ENCODE data around the gene SAT1.
A peak's percentile ranks its signal among the peaks of the same experiment; 100 is the strongest.

Gene SAT1

DNA sequence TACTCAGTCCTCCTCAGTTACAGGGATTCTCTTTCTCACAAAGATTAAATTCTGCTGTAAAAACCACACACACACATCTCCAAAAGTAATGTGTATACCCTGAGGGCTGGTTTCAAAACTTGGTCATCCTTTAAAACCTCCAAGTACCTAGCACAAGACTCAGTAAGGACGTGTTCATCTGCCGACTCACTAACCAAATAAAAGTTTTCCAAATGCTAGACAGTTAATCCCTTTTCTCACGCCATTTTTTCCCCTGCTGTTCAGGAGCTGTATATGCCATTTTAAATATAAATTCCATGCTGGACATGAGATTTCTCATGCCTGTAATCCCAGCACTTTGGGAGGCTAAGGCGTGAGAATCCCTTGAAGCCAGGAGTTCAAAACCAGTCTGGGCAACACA lies 3.9 kb upstream of the SAT1 start:
- no peak for DNase-seq

DNA sequence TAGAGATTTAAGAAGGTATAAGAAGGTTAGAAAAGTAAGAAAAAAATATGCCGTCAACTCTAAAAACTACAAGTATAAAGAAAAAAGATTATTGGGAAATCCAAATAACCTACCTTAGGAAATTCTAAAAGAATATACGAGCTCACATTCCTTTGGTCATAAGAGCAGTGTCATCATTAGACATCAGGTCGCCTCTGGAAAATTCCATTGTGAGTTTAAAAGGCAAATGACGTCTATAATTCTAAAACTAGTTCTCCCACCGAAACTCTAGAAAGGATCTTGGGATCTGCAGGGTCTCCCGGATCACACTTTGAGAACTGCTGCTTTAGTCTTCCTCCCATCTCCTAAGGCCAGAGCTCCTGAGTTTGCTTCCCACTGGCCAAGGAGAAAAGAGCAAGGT lies 518 bp upstream of the SAT1 start:
- DNase-seq = no peak

DNA sequence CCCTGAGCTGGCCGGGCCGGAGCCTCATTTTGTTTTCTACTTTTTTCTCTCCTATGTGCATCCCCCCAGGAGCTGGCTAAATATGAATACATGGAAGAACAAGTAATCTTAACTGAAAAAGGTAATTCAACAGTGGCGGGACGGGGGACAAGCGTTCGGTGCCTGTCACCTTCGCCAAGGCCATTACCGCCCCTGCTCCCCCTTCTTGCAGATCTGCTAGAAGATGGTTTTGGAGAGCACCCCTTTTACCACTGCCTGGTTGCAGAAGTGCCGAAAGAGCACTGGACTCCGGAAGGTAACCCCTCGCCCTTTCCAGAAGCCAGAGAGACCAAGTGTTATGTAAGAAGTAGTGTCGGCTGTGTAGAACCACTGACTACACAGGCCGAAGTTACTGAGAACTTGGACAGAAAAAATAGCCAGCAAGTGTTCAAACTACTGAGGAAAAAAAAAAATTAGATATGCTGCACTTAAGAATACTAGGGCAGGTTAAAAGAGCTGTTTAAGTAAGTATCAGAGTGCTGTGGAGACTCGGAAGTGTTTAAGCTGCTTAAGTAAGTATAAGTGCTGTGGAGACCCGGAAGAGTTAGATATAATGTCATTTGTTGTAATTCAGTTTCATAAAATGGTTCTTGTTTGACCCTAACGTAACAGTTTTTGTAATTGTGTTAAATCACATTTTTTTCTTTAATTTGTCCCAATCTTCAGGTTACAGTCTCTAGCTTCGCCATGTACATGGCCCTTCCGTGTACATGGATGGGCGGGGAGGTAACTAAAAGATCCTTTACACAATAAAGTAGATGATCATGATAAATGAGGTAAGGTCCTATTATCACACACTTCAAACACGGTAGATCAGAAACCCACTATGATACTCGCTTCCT lies 856 bp downstream of the SAT1 start:
- DNase-seq = peak; percentile 0

DNA sequence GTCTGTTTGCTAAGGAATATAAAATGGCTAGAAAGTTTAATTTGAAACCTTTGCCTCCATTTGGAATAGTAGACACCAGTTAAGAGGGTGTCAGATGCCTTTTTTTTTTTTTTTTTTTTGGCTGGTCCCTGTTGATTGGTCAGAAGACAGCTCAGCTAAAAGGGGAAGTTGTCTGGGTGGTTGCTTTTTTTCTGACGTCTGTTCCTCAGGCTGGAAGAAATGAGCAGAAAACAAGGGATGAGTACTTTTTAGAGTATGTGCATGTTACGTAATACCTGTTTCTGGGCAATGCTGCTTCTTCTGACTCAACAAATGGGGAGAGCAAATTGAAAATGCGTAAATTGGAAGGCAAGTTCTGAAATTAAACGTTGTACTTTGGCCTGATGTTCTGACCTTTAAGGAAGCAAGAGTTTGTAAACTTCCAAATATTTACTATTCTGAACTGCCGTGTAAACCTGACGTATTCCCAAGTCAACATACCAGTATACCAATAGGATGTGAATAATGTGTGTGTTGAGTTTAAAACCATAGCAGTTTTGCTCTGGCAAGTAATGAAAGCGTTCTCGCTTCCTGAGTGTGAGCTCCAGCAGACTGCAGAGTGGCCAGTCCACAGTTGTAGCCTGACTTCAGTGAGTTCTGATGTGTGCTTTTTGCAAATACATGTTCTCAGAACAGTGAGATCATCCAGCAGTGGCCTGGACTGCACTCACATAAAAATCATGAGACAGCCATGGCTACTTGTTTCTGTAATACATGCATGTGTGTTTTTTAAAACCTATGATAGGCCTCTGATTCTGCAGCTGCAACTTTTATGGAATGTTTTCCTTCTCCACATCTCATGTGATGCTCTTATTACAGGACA lies 1.7 kb downstream of the SAT1 start:
- no peak for DNase-seq

DNA sequence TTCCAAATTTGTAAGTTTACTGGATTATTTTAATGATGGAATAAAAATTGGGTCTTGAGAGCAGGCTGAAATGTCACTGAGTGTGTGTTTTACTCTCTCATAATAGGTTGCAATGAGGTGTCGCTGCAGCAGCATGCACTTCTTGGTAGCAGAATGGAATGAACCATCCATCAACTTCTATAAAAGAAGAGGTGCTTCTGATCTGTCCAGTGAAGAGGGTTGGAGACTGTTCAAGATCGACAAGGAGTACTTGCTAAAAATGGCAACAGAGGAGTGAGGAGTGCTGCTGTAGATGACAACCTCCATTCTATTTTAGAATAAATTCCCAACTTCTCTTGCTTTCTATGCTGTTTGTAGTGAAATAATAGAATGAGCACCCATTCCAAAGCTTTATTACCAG lies 2.6 kb downstream of the SAT1 start:
- no peak for DNase-seq

DNA sequence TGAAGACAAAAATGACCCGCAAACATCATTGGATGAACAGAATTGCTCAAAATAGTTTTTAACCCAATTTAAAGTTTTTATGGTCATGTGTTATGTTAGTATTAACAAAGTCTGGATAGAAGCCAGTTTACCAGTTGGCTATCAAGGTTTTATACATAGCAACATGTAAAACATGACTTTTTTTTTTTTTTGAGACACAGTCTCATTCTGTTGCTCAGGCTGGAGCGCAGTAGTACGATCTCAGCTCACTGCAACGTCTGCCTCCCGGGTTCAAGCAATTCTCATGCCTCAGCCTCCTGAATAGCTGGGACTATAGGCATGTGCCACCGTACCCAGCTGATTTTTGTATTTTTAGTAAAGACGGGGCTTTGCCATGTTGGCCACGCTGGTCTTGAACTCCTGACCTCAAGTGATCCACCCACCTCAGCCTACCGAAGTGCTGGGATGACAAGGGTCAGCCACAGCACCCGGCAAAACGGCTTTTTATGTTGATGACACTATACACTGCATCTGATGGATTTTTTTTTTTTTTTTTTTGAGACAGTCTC lies 3.4 kb downstream of the SAT1 start:
- no peak for DNase-seq

DNA sequence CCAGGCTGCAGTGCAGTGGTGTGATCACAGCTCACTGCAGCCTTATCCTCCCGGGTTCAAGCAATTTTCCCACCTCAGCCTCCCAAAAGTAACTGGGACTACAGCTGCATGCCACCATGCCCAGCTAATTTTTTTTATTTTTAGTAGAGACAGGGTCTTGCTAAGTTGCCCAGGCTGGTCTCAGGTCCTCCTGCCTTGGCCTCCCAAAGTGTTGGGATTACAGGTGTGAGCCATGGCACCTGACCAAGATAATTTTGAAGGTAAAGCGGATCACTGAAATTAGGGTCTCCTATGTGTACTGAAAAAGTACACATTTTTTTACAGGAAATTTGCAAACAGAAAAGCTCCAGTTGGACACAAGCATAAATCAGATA lies 4.8 kb downstream of the SAT1 start:
- no peak for DNase-seq

DNA sequence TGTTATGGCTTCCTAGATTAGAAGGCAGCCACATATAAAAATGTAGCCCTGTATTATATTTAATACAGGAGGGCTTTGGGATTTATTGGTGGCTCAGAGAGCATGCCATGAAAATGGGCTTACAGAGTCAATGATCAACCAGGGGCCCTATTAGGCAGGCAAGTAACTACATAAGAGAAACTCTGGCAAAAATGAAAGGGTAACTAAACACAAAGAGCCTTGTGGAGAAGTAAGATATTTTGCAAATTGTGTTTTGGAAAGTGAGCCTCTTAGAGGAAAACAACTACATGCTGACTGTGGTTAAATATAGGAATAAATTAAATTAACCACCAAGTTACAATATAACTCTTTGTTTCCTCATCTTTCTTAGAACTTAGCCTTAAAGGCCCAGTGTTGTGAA lies 5.5 kb downstream of the SAT1 start:
- no peak for DNase-seq

DNA sequence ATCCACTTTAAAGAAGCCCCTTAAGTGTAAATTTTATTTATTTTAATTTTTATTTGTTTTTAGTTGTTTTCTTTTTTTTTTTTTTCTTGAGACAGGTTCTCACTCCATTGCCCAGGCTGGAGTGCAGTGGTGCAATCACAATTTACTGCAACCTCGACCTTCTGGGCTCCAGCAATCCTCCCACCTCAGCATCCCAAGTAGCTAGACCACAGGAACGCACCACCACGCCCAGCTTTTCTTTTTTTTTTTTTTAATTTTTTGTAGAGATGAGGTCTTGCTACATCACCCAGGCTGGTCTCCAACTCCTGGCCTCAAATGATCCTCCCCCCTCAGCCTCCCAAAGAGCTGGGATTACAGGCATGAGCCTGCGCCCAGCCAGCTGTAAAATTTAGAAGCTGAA lies 6.0 kb downstream of the SAT1 start:
- no peak for DNase-seq

DNA sequence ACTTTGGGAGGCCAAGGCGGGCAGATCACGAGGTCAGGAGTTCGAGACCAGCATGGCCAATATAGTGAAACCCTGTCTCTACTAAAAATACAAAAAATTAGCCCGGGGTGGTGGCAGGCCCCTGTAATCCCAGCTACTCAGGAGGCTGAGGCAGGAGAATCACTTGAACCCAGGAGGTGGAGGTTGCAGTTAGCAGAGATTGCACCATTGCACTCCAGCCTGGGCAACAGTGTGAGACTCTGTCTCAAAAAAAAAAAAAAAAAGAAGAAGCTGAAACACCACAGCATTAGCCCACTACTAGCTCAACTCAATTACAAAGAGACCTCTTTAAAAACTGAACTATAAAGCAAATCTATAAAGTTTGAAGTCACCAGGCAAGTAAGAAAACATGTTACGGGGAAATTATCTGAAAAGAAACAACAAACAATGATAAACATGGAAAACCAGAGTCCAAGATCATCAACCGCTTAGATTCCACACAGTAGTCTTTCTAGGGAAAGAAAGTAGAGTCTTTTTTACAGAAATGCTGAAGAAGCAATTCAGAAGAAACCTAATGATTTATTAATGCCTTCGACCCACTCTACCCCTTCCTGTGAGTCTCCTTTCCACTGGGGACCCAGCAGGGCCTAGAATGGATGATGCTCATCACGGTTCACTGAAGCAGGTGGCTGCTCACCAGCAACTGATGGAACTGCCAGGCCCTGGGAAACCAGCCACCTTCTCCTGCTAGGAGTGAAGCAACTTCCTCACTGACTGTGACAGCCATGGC lies 6.6 kb downstream of the SAT1 start:
- DNase-seq = no peak

DNA sequence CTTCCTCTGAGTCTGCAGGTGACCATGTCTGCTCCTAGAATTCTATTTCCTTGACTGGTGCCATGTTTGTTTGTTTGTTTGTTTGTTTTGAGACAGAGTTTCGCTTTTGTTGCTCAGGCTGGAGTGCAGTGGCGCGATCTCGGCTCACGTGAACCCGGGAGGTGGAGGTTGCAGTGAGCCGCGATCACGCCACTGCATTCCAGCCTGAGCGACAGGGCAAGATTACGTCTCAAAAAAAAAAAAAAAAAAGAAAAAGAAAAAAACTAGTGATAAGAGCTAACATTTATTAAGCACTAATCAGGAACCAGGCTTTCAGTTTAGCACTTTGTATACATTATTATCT lies 7.2 kb downstream of the SAT1 start:
- DNase-seq = no peak

DNA sequence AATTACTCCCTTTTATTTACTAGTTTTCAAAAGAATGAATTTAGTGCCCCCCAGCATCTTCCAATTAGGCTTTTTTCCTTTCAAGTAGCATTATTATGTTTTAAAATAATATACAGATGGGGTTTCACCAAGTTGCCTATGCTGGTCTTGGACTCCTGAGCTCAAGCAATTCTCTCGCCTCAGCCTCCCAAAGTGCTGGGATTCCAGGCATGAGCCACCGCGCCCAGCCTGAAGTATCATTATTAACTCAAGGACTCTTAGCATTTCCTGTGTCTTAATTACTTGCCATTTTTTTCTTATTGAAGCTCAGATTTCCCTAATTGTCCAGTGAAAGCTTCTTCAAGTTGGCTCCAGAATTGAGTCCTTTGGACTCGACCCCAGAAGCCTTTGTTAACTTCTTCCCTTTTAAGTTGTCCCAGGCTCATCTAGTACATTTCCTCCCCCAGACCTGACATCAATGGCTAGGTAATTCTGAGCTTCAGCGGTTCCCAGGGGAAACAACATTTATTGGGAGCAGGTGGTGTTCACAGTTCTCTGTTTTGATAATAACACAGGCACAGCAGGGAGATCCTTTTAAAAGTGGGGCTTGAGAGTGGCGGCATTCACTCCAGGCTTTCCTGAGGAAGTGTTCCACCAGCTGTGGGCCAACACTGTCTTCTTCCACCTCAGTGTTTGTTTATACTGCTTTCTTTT lies 10.0 kb downstream of the SAT1 start:
- no peak for DNase-seq

DNA sequence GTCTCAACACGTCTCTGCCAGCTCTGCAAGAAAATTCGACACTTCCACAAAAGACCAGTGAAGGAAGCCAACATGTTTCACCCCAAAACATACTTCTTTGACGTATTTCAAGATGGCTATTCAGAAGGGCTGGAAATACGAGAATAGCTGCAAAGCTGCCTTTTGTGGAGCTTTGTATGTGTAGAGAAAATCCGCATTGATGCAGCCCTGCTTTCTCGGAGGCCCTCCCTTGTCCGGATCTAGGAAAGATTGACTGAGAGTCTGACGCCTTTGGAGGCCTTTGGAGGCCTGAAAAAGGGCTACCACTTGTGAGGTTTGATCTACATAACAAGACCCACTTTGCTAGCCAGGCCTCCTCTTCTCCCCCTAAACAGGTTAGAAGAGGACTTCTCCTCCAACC lies 12.2 kb downstream of the SAT1 start:
- no peak for DNase-seq

DNA sequence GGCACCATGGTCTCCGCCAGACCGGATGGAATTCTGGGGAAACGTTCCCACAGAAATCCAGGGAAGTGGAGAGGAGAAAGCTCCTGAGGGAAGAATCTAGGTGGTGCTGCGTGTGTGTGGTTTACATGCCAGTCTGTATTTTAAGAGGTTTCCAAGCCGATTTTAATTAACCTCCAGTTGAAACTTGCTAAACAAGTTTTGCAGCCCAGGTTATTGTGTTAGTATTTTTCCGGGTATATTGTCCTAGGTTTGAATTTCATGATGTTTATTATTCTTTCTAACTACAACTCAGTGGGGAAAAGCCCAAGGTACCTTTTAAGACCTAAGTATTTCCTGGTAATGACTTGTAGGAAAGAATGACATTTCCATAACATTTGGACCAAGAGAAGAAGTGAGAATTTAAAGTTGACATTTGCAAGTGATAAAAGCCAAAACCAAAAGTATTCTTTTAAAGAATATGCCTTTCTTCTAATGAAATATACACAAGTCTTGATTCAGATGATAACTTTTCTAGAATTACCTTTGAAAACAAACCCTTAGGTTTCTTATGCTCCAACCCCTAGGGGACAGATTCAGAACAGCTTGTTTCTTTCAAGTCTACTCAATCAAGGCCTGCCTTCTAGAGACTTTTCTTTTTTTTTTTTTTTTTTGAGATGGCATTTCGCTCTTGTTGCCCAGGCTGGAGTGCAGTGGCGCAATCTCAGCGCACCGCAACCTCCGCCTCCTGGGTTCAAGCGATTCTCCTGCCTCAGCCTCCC lies 14.6 kb downstream of the SAT1 start:
- DNase-seq = no peak

DNA sequence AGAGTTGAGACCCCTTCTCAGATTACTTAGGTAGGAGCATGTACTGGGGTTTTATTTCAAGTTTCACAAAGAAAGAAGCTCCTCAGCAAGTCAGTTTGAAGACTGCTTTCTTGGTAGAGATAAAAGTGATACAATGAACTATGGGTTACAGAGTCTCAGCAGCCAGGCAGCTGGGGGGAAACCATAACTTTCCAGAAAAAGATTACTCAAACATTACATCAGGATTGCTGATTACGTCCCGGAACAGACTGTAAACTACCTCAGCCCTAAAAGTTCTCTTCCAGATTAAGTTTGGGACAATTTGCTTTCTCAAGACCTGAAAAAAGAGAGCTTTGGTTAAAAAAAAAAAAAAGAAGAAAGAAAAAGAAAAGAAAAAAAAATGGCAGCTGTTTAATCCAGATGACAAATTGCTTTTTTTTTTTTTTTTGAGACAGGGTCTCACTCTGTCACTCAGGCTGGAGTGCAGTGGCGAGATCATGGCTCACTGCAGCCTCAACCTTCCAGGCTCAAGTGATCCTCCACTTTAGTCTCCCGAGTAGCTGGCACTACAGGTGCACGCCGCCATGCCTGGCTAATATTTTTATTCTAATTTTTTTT lies 16.6 kb downstream of the SAT1 start:
- no peak for DNase-seq

DNA sequence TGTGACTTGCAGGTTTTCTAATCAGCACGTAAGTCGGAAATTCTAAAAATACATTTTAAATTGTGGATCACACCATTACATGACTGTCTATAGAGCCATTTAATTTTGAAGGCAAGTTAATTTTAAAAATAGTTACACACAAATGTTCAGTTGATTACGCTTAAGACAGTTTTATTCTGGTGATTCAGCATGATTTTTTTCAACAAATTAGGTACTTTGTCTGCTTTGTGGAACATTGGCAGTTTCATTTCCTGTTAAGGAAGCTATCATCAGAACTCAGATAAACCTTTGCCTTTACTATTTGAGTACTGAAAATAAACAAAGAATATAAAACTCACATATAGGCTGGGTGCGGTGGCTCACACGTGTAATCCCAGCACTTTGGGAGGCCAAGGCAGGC lies 19.5 kb downstream of the SAT1 start:
- no peak for DNase-seq

DNA sequence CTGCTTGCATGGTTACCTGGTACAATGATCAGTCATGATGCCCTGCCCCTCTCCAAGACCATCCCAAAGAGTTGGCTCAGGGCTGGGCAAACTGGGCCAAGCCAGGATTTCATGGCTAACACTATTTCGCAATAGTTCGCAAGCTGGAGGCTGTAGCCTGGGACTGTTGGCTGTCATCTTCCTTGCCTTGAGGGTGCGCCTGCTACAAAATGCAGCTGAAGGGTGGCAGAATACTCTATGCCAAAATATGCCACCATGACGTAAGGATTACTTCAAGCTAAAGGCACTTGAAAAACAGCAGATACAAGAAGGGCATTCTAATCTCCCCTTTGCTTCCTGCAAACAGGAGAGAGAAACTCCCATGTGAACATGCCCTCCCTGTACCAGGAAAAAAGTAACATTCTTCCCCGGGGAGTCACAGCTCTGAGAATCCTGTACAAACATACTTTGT lies 21.0 kb downstream of the SAT1 start:
- DNase-seq = no peak

DNA sequence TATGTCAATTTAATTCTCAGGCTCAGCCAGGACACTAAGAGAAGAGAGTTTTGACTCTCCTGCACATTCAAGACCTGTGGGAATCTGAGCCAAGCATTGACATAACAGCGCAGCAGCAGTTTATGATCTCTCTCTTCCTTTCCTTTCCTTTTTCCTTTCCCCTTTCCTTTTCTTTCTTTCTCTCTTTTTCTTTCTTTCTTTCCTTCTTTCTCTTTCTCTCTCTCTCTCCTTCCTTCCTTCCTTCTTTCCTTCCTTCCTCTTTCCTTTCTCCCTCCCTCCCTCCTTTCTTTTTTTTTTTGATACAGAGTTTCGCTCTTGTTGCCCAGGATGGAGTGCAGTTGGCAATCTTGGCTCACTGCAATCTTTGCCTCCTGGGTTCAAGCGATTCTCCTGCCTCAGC lies 21.6 kb downstream of the SAT1 start:
- DNase-seq = no peak

DNA sequence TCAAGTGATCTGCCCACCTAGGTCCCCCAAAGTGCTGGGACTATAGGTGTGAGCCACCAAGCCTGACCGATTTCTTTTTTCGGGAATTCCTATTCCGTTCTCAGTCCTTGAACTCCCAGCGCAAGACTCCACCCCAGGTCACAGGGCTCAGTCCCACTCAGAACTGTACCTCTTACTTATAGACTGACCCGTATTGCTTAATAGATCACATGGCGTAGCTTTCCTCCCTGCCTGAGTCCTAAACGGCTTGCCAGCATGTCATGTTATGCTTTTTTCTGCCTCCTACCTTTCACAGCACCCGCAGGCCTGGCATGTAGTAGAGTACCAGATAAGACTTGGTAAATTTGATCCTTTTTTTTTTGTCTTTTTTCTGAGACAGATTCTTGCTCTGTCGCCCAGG lies 22.4 kb downstream of the SAT1 start:
- no peak for DNase-seq

DNA sequence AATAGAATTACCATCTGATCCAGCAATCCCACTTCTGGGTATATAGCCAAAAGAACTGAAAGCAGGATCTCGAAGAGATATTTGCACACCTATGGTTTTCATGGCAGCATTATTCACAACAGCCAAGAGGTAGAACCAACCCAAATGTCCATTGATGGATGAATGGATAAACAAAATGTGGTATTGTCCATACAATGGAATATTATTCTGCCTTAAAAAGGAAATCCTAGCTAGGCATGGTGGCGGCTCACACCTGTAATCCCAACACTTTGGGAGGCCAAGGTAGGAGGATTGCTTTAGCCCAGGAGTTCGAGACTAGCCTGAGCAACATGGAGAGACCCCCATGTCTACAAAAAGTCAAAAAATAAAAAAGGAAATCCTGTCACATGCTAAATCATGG lies 27.3 kb downstream of the SAT1 start:
- DNase-seq = no peak

DNA sequence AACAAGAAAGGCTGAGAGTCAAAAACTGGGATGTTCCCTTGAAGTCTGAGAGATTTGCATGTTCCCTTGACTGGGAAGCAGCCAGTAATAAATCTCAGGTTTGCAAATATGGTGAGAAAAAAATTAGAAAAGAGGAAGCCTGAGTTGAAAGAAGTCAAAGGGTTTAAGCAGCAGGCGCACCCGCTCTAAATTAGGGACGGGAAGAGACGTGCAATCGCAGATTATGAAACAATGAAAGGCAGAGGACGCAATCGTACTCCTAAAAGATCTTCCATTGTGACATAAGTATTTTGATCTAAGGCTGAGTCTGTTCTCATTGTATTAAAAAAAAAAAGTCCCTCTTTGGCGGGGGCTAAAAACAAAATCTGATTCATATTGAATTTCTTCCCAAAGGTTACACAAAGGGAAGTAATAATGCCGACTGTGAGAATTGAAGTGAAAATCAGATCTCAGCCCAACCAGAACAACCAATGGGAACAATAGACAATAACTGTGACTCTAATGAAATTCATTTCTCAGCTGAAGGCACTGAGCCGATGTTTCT lies 28.2 kb downstream of the SAT1 start:
- DNase-seq = no peak
